CD8-positive, alpha-beta memory T cell (primary cell): ENCODE measurements around the gene ZFTA. TPM values are rescaled to one million over a fixed set of nuclear protein-coding genes. Genes with fewer than 3 reads are reported as not detected.

Source experiments
- CTCF ChIA-PET: fragments of 350-600 bp; sonication (Branson Sonifier 250); formaldehyde crosslinking; loops from one replicate; lab custom pipeline; 2021; ENCODE audit warnings: antibody characterized with exemption; lab: Charles Lee
- POLR2A ChIA-PET: fragments of 350-600 bp; sonication (Branson Sonifier 250); formaldehyde crosslinking; loops from one replicate; lab custom pipeline; 2021; ENCODE audit warnings: antibody characterized with exemption; lab: Charles Lee
- DNase-seq, 5 donors: peaks; one replicate each; pipeline versions ENCODE4 v3.0.0 to v3.0.0-alpha.2; 2020 to 2022; ENCODE audit warnings: mixed read lengths in 1 of 5
- H3K27ac ChIP-seq: one replicate; pipeline ENCODE4 v1.7.0; 2013; ENCODE audit warnings: low read depth, mild to moderate bottlenecking, low read length, moderate library complexity
- H3K27me3 ChIP-seq: 2 replicates; pipeline ENCODE4 v1.7.0; 2013; ENCODE audit warnings: low read length, mild to moderate bottlenecking; ENCODE audit not compliant: insufficient read depth, poor library complexity, severe bottlenecking
- H3K36me3 ChIP-seq: 2 replicates; pipeline ENCODE4 v1.7.0; 2013; ENCODE audit warnings: mild to moderate bottlenecking, low read length, moderate library complexity; ENCODE audit not compliant: insufficient read depth
- H3K4me1 ChIP-seq: 2 replicates; pipeline ENCODE4 v1.7.0; 2013; ENCODE audit warnings: mild to moderate bottlenecking, low read length, moderate library complexity; ENCODE audit not compliant: insufficient read depth
- H3K4me3 ChIP-seq: 2 replicates; pipeline ENCODE4 v1.7.0; 2013; ENCODE audit warnings: mild to moderate bottlenecking, low read length
- H3K9me3 ChIP-seq: 2 replicates; pipeline ENCODE4 v1.7.0; 2013; ENCODE audit warnings: mild to moderate bottlenecking, low read length
- H3K27ac Mint-ChIP-seq, 8 donors: one replicate each; pipeline ENCODE4 v1.8.0; 2020 to 2021; ENCODE audit warnings: mixed read lengths in 8 of 8, mild to moderate bottlenecking in 6 of 8, inconsistent platforms in 3 of 8, moderate library complexity in 3 of 8
- H3K27me3 Mint-ChIP-seq, 2 donors: one replicate each; pipeline ENCODE4 v1.8.0; 2020 to 2021; ENCODE audit warnings: mixed read lengths in 2 of 2, mild to moderate bottlenecking in 1 of 2, moderate library complexity in 1 of 2
- H3K36me3 Mint-ChIP-seq, 3 donors: one replicate each; pipeline ENCODE4 v1.8.0; 2020 to 2021; ENCODE audit warnings: mixed read lengths in 3 of 3, inconsistent platforms in 1 of 3, mild to moderate bottlenecking in 1 of 3
- H3K4me1 Mint-ChIP-seq, 3 donors: one replicate each; pipeline ENCODE4 v1.8.0; 2020 to 2021; ENCODE audit warnings: mixed read lengths in 3 of 3, inconsistent platforms in 1 of 3, mild to moderate bottlenecking in 1 of 3
- H3K4me3 Mint-ChIP-seq, 7 donors: one replicate each; pipeline ENCODE4 v1.8.0; 2020 to 2021; ENCODE audit warnings: mixed read lengths in 7 of 7, mild to moderate bottlenecking in 6 of 7, moderate library complexity in 4 of 7, inconsistent platforms in 2 of 7
- H3K9me3 Mint-ChIP-seq, 5 donors: one replicate each; pipeline ENCODE4 v1.8.0; 2020 to 2022; ENCODE audit warnings: mixed read lengths in 5 of 5, mild to moderate bottlenecking in 3 of 5, moderate library complexity in 2 of 5, inconsistent platforms in 1 of 5
- polyA plus RNA-seq: library from polyadenylated mRNA; unstranded; fragments of 300-500 nt; fragmentation: Illumina TruSeq; gene quantifications from one replicate; pipeline ENCODE4 v1.2.3, GENCODE V29; 2021
- total RNA-seq, 2 experiments: library from RNA; stranded (reverse); gene quantifications; one replicate each; pipeline ENCODE4 v1.2.3, GENCODE V29; 2021

ZFTA gene
- total and polyA plus RNA-seq, 3 experiments from 2014 or later = 0.37 to 7.6 (median 7.0) TPM

DNA sequence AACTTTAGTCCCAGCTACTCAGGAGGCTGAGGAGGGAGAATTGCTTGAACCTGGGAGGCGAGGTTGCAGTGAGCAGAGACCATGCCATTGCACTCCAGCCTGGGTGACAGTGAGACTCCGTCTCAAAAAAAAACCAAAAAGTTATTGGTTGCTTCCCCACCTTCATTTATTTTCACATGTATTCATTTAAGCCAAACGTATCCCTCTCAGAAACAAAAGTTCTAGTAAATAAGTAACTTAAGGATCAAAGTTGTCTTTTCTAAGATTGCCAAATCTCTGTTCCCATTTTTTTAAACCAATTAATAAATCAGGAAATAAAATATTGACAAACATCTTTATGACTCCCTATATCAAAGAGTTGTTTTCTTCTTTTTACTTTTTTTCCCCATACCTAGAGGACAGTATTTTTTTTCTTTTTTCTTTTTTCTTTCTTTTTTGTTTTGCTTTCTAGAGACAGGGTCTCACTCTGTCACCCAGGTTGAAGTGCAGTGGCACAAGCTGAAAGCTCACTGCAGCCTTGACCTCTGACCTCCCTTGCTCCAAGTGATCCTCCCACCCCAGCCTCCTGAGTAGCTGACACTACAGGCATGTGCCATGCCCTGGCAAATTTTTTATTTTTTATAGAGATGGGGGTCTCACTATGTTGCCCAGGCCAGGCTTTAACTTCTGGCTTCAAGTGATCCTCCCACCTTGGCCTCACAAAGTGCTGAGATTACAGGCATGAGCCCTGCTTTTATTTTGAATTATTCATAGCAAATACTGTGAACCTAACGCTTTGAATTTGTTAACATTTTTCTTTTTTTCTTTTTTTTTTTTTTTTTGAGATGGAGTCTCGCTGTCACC is 11.4 kb downstream of the ZFTA start:
- Mint-ChIP-seq H3K36me3 (peaks cover 0 to 52% (median 3%) of the 10 kb centered on the region in 3 donors), H3K27me3 (no peaks in the 10 kb centered on the region), H3K9me3 (no peaks in the 10 kb centered on the region), H3K4me3 (no peak overlapping the region), H3K27ac (no peak overlapping the region), H3K4me1 (no peaks in the 10 kb centered on the region)
- ChIA-PET POLR2A (no interaction called here), CTCF (no interaction called here)
- no peak overlapping the region for H3K27ac ChIP-seq
- no peak overlapping the region for H3K4me3 ChIP-seq
- no peaks in the 10 kb centered on the region for H3K9me3 ChIP-seq
- H3K4me1 ChIP-seq = no peaks in the 10 kb centered on the region
- no peak for DNase-seq
- H3K36me3 ChIP-seq = peaks cover 8% of the 10 kb centered on the region
- no peaks in the 10 kb centered on the region for H3K27me3 ChIP-seq

DNA sequence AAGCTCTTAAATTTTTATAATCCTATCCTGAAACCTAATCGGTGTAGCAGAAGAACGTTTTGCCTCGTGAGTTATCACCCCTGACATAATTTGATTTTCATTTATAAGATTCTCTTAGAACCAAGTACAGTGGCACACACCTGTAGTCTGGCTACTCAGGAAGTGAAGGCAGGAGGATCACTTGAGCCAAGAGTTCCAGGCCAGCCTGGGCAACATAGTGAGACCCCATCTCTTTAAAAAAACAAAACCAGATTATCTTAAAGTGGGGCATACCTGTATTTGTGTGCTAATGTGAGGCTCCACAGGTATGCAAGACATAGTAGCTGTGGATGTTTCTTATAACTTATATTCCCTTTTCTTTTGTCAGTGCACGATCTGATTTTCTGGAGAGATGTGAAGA is 19.0 kb downstream of the ZFTA start:
- peaks cover 0 to 52% (median 4%) of the 10 kb centered on the region in 3 donors for H3K36me3 Mint-ChIP-seq
- no peaks in the 10 kb centered on the region for H3K27me3 ChIP-seq

GRCh38 chr11:63747011-63747410 is 21.6 kb downstream of the ZFTA start:
- Mint-ChIP-seq H3K4me3 (no peak overlapping the region), H3K27me3 (no peaks in the 10 kb centered on the region), H3K36me3 (peaks cover 0 to 34% (median 2%) of the 10 kb centered on the region in 3 donors), H3K27ac (peak overlapping the region in 2 of 8 donors; percentile 0 to 77), H3K4me1 (peaks cover 0 to 9% (median 2%) of the 10 kb centered on the region in 3 donors), H3K9me3 (no peaks in the 10 kb centered on the region)
- Histone ChIP-seq H3K27ac (no peak overlapping the region), H3K27me3 (no peaks in the 10 kb centered on the region), H3K4me1 (no peaks in the 10 kb centered on the region), H3K36me3 (no peaks in the 10 kb centered on the region), H3K9me3 (no peaks in the 10 kb centered on the region), H3K4me3 (no peak overlapping the region)
- ChIA-PET CTCF (interaction anchor here (1.5 kb wide), 1 partner anchor 10 kb away, joined by 3 read pairs; no protein-coding TSS in a partner anchor), POLR2A (no interaction called here)
- DNase-seq = no peak

More for the DNA sequence above, 19.0 kb downstream of the ZFTA start:
- Mint-ChIP-seq H3K27me3 (no peaks in the 10 kb centered on the region), H3K4me3 (no peak overlapping the region), H3K4me1 (peaks cover 0 to 9% (median 2%) of the 10 kb centered on the region in 3 donors), H3K9me3 (no peaks in the 10 kb centered on the region), H3K27ac (no peak overlapping the region)
- no peaks in the 10 kb centered on the region for H3K4me1 ChIP-seq
- H3K9me3 ChIP-seq = no peaks in the 10 kb centered on the region
- no peak for DNase-seq
- CTCF ChIA-PET = interaction anchor here (1.3 kb wide), 1 partner anchor 9 kb away, joined by 3 read pairs; no protein-coding TSS in a partner anchor
- POLR2A ChIA-PET = no interaction called here
- H3K36me3 ChIP-seq = peaks cover 8% of the 10 kb centered on the region
- no peak overlapping the region for H3K4me3 ChIP-seq
- H3K27ac ChIP-seq = no peak overlapping the region

- H3K36me3 Mint-ChIP-seq = peaks cover 0 to 23% (median 2%) of the 10 kb centered on the region in 3 donors
- Histone ChIP-seq H3K36me3 (no peaks in the 10 kb centered on the region), H3K27ac (no peak overlapping the region), H3K9me3 (no peaks in the 10 kb centered on the region), H3K4me3 (no peak overlapping the region), H3K4me1 (no peaks in the 10 kb centered on the region), H3K27me3 (no peaks in the 10 kb centered on the region)
- H3K4me3 Mint-ChIP-seq = no peak overlapping the region
- ChIA-PET POLR2A (no interaction called here), CTCF (interaction anchor here (1.0 to 1.5 kb wide), 2 partner anchors 9 to 11 kb away, joined by 3 read pairs; no protein-coding TSS in a partner anchor)
- H3K4me1 Mint-ChIP-seq = peaks cover 0 to 9% (median 2%) of the 10 kb centered on the region in 3 donors
- DNase-seq = no peak
- no peaks in the 10 kb centered on the region for H3K27me3 Mint-ChIP-seq
- H3K9me3 Mint-ChIP-seq = no peaks in the 10 kb centered on the region
- no peak overlapping the region for H3K27ac Mint-ChIP-seq
These were observed 23.0 kb downstream of the ZFTA start for GRCh38 chr11:63745304-63746170.

DNA sequence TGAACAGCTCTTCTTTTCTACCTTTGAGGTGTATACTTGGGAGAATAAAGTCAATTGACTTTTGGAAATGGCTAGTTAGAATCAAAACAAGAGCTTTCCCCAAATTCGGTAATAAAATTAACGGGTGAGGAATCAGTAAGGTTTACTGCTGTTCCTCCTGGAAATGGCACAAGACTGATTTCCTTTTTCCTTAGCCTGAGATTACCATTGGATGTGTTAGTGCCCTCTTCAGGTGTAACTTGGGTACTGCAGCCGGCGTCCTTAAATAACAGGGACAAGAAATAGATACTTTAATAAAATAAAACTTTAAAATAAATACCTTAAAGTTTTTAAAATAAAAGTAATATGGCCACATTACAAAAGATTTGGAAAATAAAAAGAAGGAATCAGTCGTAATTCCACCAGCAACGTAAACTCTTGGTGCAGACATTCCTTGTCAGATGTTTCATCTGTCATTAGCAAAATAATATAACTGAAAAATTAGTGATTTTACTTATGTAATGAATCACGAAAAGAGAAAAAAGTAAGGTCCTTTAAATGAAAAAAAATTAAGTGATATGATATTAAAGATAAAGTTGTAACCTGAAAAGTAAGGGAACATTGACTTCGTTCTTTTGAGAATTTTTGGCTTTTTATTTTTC is 29.7 kb downstream of the ZFTA start:
- Histone ChIP-seq H3K27me3 (no peaks in the 10 kb centered on the region), H3K9me3 (no peaks in the 10 kb centered on the region), H3K36me3 (no peaks in the 10 kb centered on the region), H3K4me3 (no peak overlapping the region), H3K4me1 (no peaks in the 10 kb centered on the region), H3K27ac (no peak overlapping the region)
- ChIA-PET CTCF (interaction anchor here (0.7 to 2.5 kb wide), 17 partner anchors 9 to 260 kb away, joined by 3 to 17 read pairs (median 4); partner anchors contain the start of gene ATL3), POLR2A (interaction anchor here (1.3 kb wide), 1 partner anchor 57 kb away, joined by 5 read pairs; the partner anchor contains the start of gene RTN3)
- no peaks in the 10 kb centered on the region for H3K9me3 Mint-ChIP-seq
- no peak overlapping the region for H3K4me3 Mint-ChIP-seq
- DNase-seq = peak; percentile 28 to 75 (median 47)
- H3K4me1 Mint-ChIP-seq = peaks cover 2 to 4% (median 3%) of the 10 kb centered on the region in 3 donors
- H3K36me3 Mint-ChIP-seq = no peaks in the 10 kb centered on the region
- H3K27me3 Mint-ChIP-seq = no peaks in the 10 kb centered on the region
- peak overlapping the region in 2 of 8 donors; percentile 51 to 79 for H3K27ac Mint-ChIP-seq

DNA sequence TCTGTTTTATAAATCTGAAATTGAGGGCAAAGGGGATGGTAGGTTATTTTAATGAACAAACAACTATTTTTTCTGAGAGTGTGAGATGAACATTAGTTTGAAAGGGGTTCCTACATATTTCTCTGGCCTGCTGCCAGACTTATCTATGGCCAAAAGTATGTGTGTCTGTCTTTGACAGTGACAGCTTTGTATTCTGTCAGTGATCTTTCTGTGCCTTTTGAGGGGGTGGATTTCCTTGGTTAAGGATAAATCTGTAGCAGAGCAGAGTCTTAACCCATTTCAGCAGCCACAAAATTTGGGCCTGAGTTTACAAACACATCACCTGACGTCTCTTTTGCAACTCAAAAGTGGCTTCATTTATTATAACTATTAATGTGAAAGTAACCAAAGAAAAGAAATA is 30.9 kb downstream of the ZFTA start:
- ChIA-PET POLR2A (interaction anchor here (0.6 to 1.3 kb wide), 2 partner anchors 13 to 56 kb away, joined by 3 to 5 read pairs; partner anchors contain the start of gene RTN3), CTCF (interaction anchor here (0.8 to 2.5 kb wide), 10 partner anchors 9 to 258 kb away, joined by 3 to 17 read pairs (median 4); no protein-coding TSS in a partner anchor)
- H3K27ac ChIP-seq = no peak overlapping the region
- no peaks in the 10 kb centered on the region for H3K4me1 ChIP-seq
- no peaks in the 10 kb centered on the region for H3K27me3 ChIP-seq
- H3K4me3 ChIP-seq = no peak overlapping the region
- no peaks in the 10 kb centered on the region for H3K36me3 ChIP-seq
- no peaks in the 10 kb centered on the region for H3K9me3 Mint-ChIP-seq
- H3K36me3 Mint-ChIP-seq = no peaks in the 10 kb centered on the region
- peak overlapping the region in 5 of 8 donors; percentile 6 to 73 (median 48) for H3K27ac Mint-ChIP-seq
- DNase-seq = no peak
- no peaks in the 10 kb centered on the region for H3K9me3 ChIP-seq
- H3K27me3 Mint-ChIP-seq = no peaks in the 10 kb centered on the region
- H3K4me1 Mint-ChIP-seq = peaks cover 2 to 4% (median 3%) of the 10 kb centered on the region in 3 donors
- H3K4me3 Mint-ChIP-seq = no peak overlapping the region

GRCh38 chr11:63736864-63737263 is 31.7 kb downstream of the ZFTA start:
- no peaks in the 10 kb centered on the region for H3K36me3 ChIP-seq

More at GRCh38 chr11:63736864-63737263, 31.7 kb downstream of the ZFTA start:
- Mint-ChIP-seq H3K27me3 (no peaks in the 10 kb centered on the region), H3K36me3 (no peaks in the 10 kb centered on the region), H3K4me3 (no peak overlapping the region), H3K4me1 (peaks cover 2 to 4% (median 3%) of the 10 kb centered on the region in 3 donors), H3K27ac (peak overlapping the region in 2 of 8 donors; percentile 23 to 57), H3K9me3 (no peaks in the 10 kb centered on the region)
- Histone ChIP-seq H3K27ac (no peak overlapping the region), H3K27me3 (no peaks in the 10 kb centered on the region), H3K4me3 (no peak overlapping the region), H3K4me1 (no peaks in the 10 kb centered on the region), H3K9me3 (no peaks in the 10 kb centered on the region)
- CTCF ChIA-PET = interaction anchor here (0.9 to 1.7 kb wide), 4 partner anchors 9 to 78 kb away, joined by 3 to 4 read pairs (median 3); no protein-coding TSS in a partner anchor
- POLR2A ChIA-PET = no interaction called here
- DNase-seq = no peak
